Neural progenitor cell (in vitro differentiated cells): Measurements from ENCODE around the gene GDPD2. TPM values are rescaled to one million over a fixed set of nuclear protein-coding genes. Genes with fewer than 3 reads are reported as not detected.

Source experiments
- DNase-seq: peaks from one replicate; pipeline ENCODE4 v3.0.0-alpha.2; 2016; ENCODE audit warnings: low spot score
- H2AFZ ChIP-seq: fragments of 200-600 bp; sonication (generic); replicated peaks from 2 replicates; pipeline ENCODE4 v1.6.1; 2016; ENCODE audit warnings: antibody characterized with exemption
- H3F3A ChIP-seq: fragments of 200-600 bp; sonication (generic); 2 replicates; pipeline ENCODE4 v1.6.1; 2016; ENCODE audit warnings: antibody characterized with exemption, low read depth
- H3K27ac ChIP-seq: fragments of 200-600 bp; sonication (generic); 2 replicates; pipeline ENCODE4 v1.5.1; 2016; ENCODE audit warnings: mild to moderate bottlenecking
- H3K27me3 ChIP-seq: fragments of 200-600 bp; sonication (generic); 2 replicates; pipeline ENCODE4 v1.6.1; 2016; ENCODE audit warnings: mild to moderate bottlenecking, moderate library complexity
- H3K36me3 ChIP-seq: fragments of 200-600 bp; sonication (generic); 2 replicates; pipeline ENCODE4 v1.5.1; 2016
- H3K4me1 ChIP-seq: fragments of 200-600 bp; sonication (generic); 2 replicates; pipeline ENCODE4 v1.6.1; 2016; ENCODE audit warnings: mixed run types
- H3K4me2 ChIP-seq: fragments of 200-600 bp; sonication (generic); 2 replicates; pipeline ENCODE4 v1.6.1; 2016
- H3K4me3 ChIP-seq: fragments of 200-600 bp; sonication (generic); 2 replicates; pipeline ENCODE4 v1.5.1; 2016
- H3K79me2 ChIP-seq: fragments of 200-600 bp; sonication (generic); 2 replicates; pipeline ENCODE4 v1.6.1; 2016; ENCODE audit warnings: low read depth
- H3K9ac ChIP-seq: fragments of 200-600 bp; sonication (generic); 2 replicates; pipeline ENCODE4 v1.6.1; 2016
- H3K9me3 ChIP-seq: fragments of 200-600 bp; sonication (generic); 2 replicates; pipeline ENCODE4 v1.5.1; 2016; ENCODE audit warnings: low read depth
- H4K20me1 ChIP-seq: fragments of 200-600 bp; sonication (generic); 2 replicates; pipeline ENCODE4 v1.6.1; 2016; ENCODE audit warnings: low read depth
- H3K27ac Mint-ChIP-seq: 3 replicates; pipeline ENCODE4 v1.8.0; 2021; ENCODE audit warnings: mixed read lengths
- H3K27me3 Mint-ChIP-seq: 2 replicates; pipeline ENCODE4 v1.8.0; 2022; ENCODE audit warnings: low read depth, mild to moderate bottlenecking, inconsistent platforms, moderate library complexity, mixed read lengths; ENCODE audit not compliant: insufficient read depth
- H3K36me3 Mint-ChIP-seq: 3 replicates; pipeline ENCODE4 v1.8.0; 2021; ENCODE audit warnings: mixed read lengths
- H3K4me1 Mint-ChIP-seq: 3 replicates; pipeline ENCODE4 v1.8.0; 2021; ENCODE audit warnings: mixed read lengths
- H3K4me3 Mint-ChIP-seq: 3 replicates; pipeline ENCODE4 v1.8.0; 2021; ENCODE audit warnings: mild to moderate bottlenecking, moderate library complexity, mixed read lengths
- H3K9me3 Mint-ChIP-seq: 3 replicates; pipeline ENCODE4 v1.8.0; 2020; ENCODE audit warnings: mixed read lengths
- CTCF ChIP-seq: fragments of 200-600 bp; sonication (generic); IDR thresholded peaks from 2 replicates; pipeline ENCODE4 v1.5.1; 2017; ENCODE audit warnings: antibody characterized with exemption, mild to moderate bottlenecking
- EZH2 ChIP-seq: fragments of 200-600 bp; sonication (generic); IDR thresholded peaks from 2 replicates; pipeline ENCODE4 v1.6.1; 2017; ENCODE audit warnings: antibody characterized with exemption, mild to moderate bottlenecking, moderate library complexity
- EZH2phosphoT487 ChIP-seq: fragments of 200-600 bp; sonication (generic); IDR thresholded peaks from 2 replicates; pipeline ENCODE4 v1.6.1; 2017; ENCODE audit warnings: antibody characterized with exemption
- total RNA-seq: library from RNA; depleted of rRNA; stranded (reverse); fragments of >200 nt; gene quantifications from 2 replicates; pipeline ENCODE4 v1.2.3, GENCODE V29; 2015; ENCODE audit warnings: low replicate concordance

Gene GDPD2
- total RNA-seq, 1 donor from 2014 or later, result 1.3 TPM

DNA sequence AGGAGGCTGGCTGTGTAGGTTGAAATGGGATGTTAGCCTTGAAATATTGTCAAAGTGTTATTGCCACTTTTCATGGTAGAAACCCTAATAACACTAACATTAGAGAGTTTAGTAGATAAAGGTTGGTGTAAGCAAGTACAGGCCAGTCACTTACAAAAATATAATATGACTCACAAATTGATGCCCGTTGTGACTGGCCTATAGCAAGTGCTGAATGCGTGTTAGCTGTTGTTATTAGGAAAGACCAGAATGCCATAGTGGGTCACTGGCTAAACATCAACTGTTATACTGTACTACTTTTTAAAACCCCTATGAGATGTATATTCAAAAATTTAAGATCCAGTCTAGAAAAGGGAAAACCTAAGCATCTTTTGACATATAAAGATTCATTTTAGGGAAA is 20.4 kb upstream of the GDPD2 start:
- H3K4me3 Mint-ChIP-seq, result no peak overlapping the region
- Histone ChIP-seq H3K79me2 (no peaks in the 10 kb centered on the region), H3K27ac (no peak overlapping the region), H3K36me3 (no peaks in the 10 kb centered on the region), H3K27me3 (no peaks in the 10 kb centered on the region), H3F3A (no peaks in the 10 kb centered on the region), H3K9me3 (no peaks in the 10 kb centered on the region), H3K4me1 (no peaks in the 10 kb centered on the region), H2AFZ (no peak overlapping the region), H3K9ac (no peak overlapping the region), H4K20me1 (no peaks in the 10 kb centered on the region), H3K4me3 (no peak overlapping the region), H3K4me2 (no peak overlapping the region)
- H3K27me3 Mint-ChIP-seq, result peaks cover 2% of the 10 kb centered on the region
- peaks cover 3% of the 10 kb centered on the region for H3K36me3 Mint-ChIP-seq
- TF ChIP-seq EZH2 (no peak), EZH2phosphoT487 (no peak), CTCF (no peak)
- no peak overlapping the region for H3K27ac Mint-ChIP-seq
- DNase-seq, result no peak
- H3K4me1 Mint-ChIP-seq, result no peaks in the 10 kb centered on the region
- peaks cover 2% of the 10 kb centered on the region for H3K9me3 Mint-ChIP-seq

- DNase-seq, result no peak
- no peaks in the 10 kb centered on the region for H3K27me3 ChIP-seq
- H3K9ac ChIP-seq, result no peak overlapping the region
- H3K36me3 ChIP-seq, result no peaks in the 10 kb centered on the region
- no peak overlapping the region for H3K4me3 ChIP-seq
- H3K9me3 Mint-ChIP-seq, result peaks cover 2% of the 10 kb centered on the region
- H3F3A ChIP-seq, result no peaks in the 10 kb centered on the region
- H2AFZ ChIP-seq, result no peak overlapping the region
- H3K27me3 Mint-ChIP-seq, result peaks cover 2% of the 10 kb centered on the region
- peaks cover 7% of the 10 kb centered on the region for H3K36me3 Mint-ChIP-seq
- no peak overlapping the region for H3K27ac ChIP-seq
- no peak overlapping the region for H3K4me2 ChIP-seq
- H3K4me1 Mint-ChIP-seq, result no peaks in the 10 kb centered on the region
- H3K27ac Mint-ChIP-seq, result no peak overlapping the region
- no peaks in the 10 kb centered on the region for H3K79me2 ChIP-seq
- no peaks in the 10 kb centered on the region for H3K9me3 ChIP-seq
- TF ChIP-seq EZH2phosphoT487 (no peak), EZH2 (no peak), CTCF (no peak)
- no peak overlapping the region for H3K4me3 Mint-ChIP-seq
- no peaks in the 10 kb centered on the region for H4K20me1 ChIP-seq
- no peaks in the 10 kb centered on the region for H3K4me1 ChIP-seq
These were observed 18.1 kb upstream of the GDPD2 start for GRCh38 chrX:70405003-70405402.

DNA sequence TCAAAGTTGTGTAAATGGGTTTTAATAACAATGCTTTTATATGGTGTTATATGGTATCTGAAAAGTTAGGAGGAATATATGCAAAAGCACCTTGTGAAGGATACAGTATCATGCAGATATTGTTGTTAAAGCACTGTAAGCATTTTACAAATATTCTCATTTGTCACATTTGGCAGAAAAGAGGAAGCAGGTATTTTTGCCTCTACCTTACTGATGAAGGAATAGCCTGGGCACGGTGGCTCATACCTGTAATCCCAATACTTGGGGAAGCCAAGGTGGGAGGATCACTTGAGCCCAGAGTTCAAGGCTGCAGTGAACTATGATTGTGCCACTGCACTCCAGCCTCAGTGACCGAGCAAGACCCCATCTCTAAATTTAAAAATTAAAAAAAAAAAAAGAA is 12.2 kb upstream of the GDPD2 start:
- Histone ChIP-seq H4K20me1 (no peaks in the 10 kb centered on the region), H3K4me1 (no peaks in the 10 kb centered on the region), H2AFZ (no peak overlapping the region), H3K27me3 (no peaks in the 10 kb centered on the region), H3K4me3 (no peak overlapping the region), H3K27ac (no peak overlapping the region), H3K79me2 (no peaks in the 10 kb centered on the region), H3K36me3 (no peaks in the 10 kb centered on the region), H3K9me3 (no peaks in the 10 kb centered on the region), H3F3A (no peaks in the 10 kb centered on the region), H3K4me2 (no peak overlapping the region), H3K9ac (no peak overlapping the region)
- TF ChIP-seq CTCF (no peak), EZH2 (no peak), EZH2phosphoT487 (no peak)
- Mint-ChIP-seq H3K27ac (no peak overlapping the region), H3K4me3 (no peak overlapping the region), H3K36me3 (peaks cover 7% of the 10 kb centered on the region), H3K27me3 (peaks cover 2% of the 10 kb centered on the region), H3K4me1 (no peaks in the 10 kb centered on the region), H3K9me3 (no peaks in the 10 kb centered on the region)
- DNase-seq, result no peak
